WI38 (cell line): Measurements from ENCODE around the gene MRPL3.

Experiments
- H3K4me3 ChIP-seq: 2 replicates; pipeline ENCODE4 v1.5.1; 2011; ENCODE audit warnings: low read depth, mild to moderate bottlenecking, control low read depth, low read length
- TF ChIP-seq, protein P1 (sequence below): IDR thresholded peaks from 2 replicates; pipeline ENCODE4 v1.5.1; 2012; ENCODE audit warnings: low read depth, mild to moderate bottlenecking, control low read depth, low read length

MRPL3 gene

GRCh38 chr3:131477813-131478212, 25.0 kb downstream of the MRPL3 start:
- TF ChIP-seq, protein P1, sequence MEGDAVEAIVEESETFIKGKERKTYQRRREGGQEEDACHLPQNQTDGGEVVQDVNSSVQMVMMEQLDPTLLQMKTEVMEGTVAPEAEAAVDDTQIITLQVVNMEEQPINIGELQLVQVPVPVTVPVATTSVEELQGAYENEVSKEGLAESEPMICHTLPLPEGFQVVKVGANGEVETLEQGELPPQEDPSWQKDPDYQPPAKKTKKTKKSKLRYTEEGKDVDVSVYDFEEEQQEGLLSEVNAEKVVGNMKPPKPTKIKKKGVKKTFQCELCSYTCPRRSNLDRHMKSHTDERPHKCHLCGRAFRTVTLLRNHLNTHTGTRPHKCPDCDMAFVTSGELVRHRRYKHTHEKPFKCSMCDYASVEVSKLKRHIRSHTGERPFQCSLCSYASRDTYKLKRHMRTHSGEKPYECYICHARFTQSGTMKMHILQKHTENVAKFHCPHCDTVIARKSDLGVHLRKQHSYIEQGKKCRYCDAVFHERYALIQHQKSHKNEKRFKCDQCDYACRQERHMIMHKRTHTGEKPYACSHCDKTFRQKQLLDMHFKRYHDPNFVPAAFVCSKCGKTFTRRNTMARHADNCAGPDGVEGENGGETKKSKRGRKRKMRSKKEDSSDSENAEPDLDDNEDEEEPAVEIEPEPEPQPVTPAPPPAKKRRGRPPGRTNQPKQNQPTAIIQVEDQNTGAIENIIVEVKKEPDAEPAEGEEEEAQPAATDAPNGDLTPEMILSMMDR: no peak
- no peak overlapping the region for H3K4me3 ChIP-seq

- TF ChIP-seq, protein P1: no peak
- H3K4me3 ChIP-seq: no peak overlapping the region
Observed at GRCh38 chr3:131474115-131474514, 28.7 kb downstream of the MRPL3 start.

DNA sequence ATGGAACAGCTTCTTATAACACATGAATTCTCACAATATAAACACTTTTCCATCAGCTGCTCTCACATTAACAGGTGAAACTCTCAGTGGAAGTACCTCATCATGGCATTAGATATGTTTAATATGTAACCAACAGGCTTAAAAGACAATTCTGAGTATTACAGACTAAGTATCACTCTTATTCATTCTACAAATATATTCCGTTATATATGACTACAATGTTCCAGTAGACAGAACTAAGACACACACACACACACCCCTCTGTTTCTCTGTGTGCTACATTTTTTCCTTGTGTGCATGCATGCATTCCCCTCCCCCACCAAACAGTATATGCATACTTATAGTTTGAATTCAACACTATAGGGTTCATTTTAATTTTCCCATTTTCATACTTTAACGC, 32.4 kb downstream of the MRPL3 start:
- no peak overlapping the region for H3K4me3 ChIP-seq
- TF ChIP-seq, protein P1: no peak

GRCh38 chr3:131458653-131459052, 44.1 kb downstream of the MRPL3 start:
- TF ChIP-seq, protein P1: no peak
- no peak overlapping the region for H3K4me3 ChIP-seq

DNA sequence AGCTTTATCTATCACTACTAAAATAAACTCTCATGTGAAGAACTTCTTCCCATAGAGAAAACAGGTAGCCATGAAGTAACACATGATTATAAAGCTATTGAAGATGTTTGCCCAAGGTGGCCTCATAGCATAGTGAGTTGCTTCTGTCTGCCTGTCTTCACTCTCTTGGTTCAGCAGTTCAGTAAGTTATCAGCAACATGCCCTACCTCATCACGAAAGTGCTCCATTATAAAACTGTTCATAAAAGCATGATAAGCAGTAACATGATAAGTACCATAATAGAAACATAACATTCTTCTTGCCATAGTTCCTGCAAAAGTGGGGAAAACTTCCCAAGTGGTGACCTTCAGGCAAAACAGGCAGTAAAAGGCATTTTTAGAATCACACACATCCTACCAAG, 45.6 kb downstream of the MRPL3 start:
- no peak overlapping the region for H3K4me3 ChIP-seq
- TF ChIP-seq, protein P1: no peak

- TF ChIP-seq, protein P1: no peak
- H3K4me3 ChIP-seq: no peak overlapping the region
Observed at GRCh38 chr3:131454501-131454900, 48.3 kb downstream of the MRPL3 start.

- TF ChIP-seq, protein P1: no peak
- no peak overlapping the region for H3K4me3 ChIP-seq
Observed at GRCh38 chr3:131453533-131453932, 49.2 kb downstream of the MRPL3 start.
